ENCODE data around the gene HPX. TPM values are rescaled to one million over a fixed set of nuclear protein-coding genes. Genes with fewer than 3 reads are reported as not detected.

The HPX gene
- total and polyA plus RNA-seq, 11 donors: 0.17 to 1.5 (median 0.37) TPM; not detected in 5

- peaks cover 0 to 54% (median 41%) of the 10 kb centered on the region in 9 donors for H3K36me3 ChIP-seq
- intact Hi-C loops (cut with DNase I): no loop called here
- no peak overlapping the region for H3K27ac ChIP-seq
- ATAC-seq: no peak
- DNase-seq: no peak
- no peak for TF ChIP-seq POLR2A (IDR thresholded peaks at IDR 0.05)
- no peak for TF ChIP-seq CTCF (IDR thresholded peaks at IDR 0.05)
- no peak overlapping the region for H3K4me3 ChIP-seq
- peaks cover 0 to 18% (median 0%) of the 10 kb centered on the region in 12 donors for H3K4me1 ChIP-seq
- H3K27me3 ChIP-seq: no peaks in the 10 kb centered on the region
- no peaks in the 10 kb centered on the region for H3K9me3 ChIP-seq
- 77 to 83% (median 82%) methylated on average over 16 of the region's 16 CpGs for WGBS, 4 donors
Measured at GRCh38 chr11:6404342-6405051, 36.3 kb downstream of the HPX start.

GRCh38 chr11:6403539-6403938, 37.2 kb downstream of the HPX start:
- intact Hi-C loops (cut with DNase I): no loop called here
- Histone ChIP-seq H3K9me3 (no peaks in the 10 kb centered on the region), H3K36me3 (peaks cover 0 to 52% (median 38%) of the 10 kb centered on the region in 9 donors), H3K27me3 (no peaks in the 10 kb centered on the region), H3K27ac (peak overlapping the region in 1 of 12 donors; percentile 64), H3K4me3 (no peak overlapping the region), H3K4me1 (peaks cover 0 to 18% (median 0%) of the 10 kb centered on the region in 12 donors)
- DNase-seq: no peak
- no peak for ATAC-seq
- WGBS, 4 donors: 89 to 95% (median 94%) methylated on average over 7 to 8 of the region's 8 CpGs
- TF ChIP-seq POLR2A (IDR thresholded peaks at IDR 0.05) (no peak), CTCF (IDR thresholded peaks at IDR 0.05) (no peak)

- no peaks in the 10 kb centered on the region for H3K27me3 ChIP-seq
- TF ChIP-seq POLR2A (IDR thresholded peaks at IDR 0.05): no peak
- no peak for TF ChIP-seq CTCF (IDR thresholded peaks at IDR 0.05)
- no peaks in the 10 kb centered on the region for H3K9me3 ChIP-seq
- 83 to 93% (median 85%) methylated on average over 7 of the region's 7 CpGs for whole genome bisulfite sequencing, 4 donors
- no peak overlapping the region for H3K4me3 ChIP-seq
- DNase-seq: no peak
- H3K27ac ChIP-seq: peak overlapping the region in 1 of 12 donors; percentile 64
- intact Hi-C loops (cut with DNase I): no loop called here
- H3K36me3 ChIP-seq: peaks cover 0 to 55% (median 34%) of the 10 kb centered on the region in 9 donors
- peaks cover 0 to 18% (median 2%) of the 10 kb centered on the region in 12 donors for H3K4me1 ChIP-seq
- no peak for ATAC-seq
Measured at GRCh38 chr11:6402561-6402981, 38.2 kb downstream of the HPX start.

GRCh38 chr11:6402061-6402470, 38.7 kb downstream of the HPX start:
- Histone ChIP-seq H3K36me3 (peaks cover 0 to 60% (median 36%) of the 10 kb centered on the region in 9 donors), H3K27me3 (no peaks in the 10 kb centered on the region), H3K4me1 (peaks cover 0 to 18% (median 5%) of the 10 kb centered on the region in 12 donors), H3K27ac (peak overlapping the region in 1 of 12 donors; percentile 64), H3K9me3 (no peaks in the 10 kb centered on the region), H3K4me3 (no peak overlapping the region)
- ATAC-seq: no peak
- TF ChIP-seq POLR2A (IDR thresholded peaks at IDR 0.05) (no peak), CTCF (IDR thresholded peaks at IDR 0.05) (no peak)
- intact Hi-C loops (cut with DNase I): no loop called here
- DNase-seq: no peak
- WGBS, 4 donors: 78 to 88% (median 83%) methylated on average over 11 to 12 of the region's 12 CpGs
